Hepatocyte (in vitro differentiated cells): ENCODE data around the gene FAM107A. TPM values are rescaled to one million over a fixed set of nuclear protein-coding genes. Genes with fewer than 3 reads are reported as not detected.

Experiments
- DNase-seq: peaks from one replicate; pipeline ENCODE4 v3.0.0-alpha.2; 2016; ENCODE audit warnings: low spot score
- H2AFZ ChIP-seq: fragments of 200-600 bp; sonication (generic); 2 replicates; pipeline ENCODE4 v1.6.0; 2016; ENCODE audit warnings: antibody characterized with exemption, mild to moderate bottlenecking
- H3K27ac ChIP-seq: fragments of 200-600 bp; sonication (generic); 2 replicates; pipeline ENCODE4 v1.5.1; 2016; ENCODE audit warnings: mild to moderate bottlenecking
- H3K27me3 ChIP-seq: fragments of 200-600 bp; sonication (generic); 2 replicates; pipeline ENCODE4 v1.6.1; 2016
- H3K36me3 ChIP-seq: fragments of 200-600 bp; sonication (generic); replicated peaks from 2 replicates; pipeline ENCODE4 v1.5.1; 2016; ENCODE audit warnings: low read depth; ENCODE audit not compliant: insufficient read depth
- H3K4me1 ChIP-seq: fragments of 200-600 bp; sonication (generic); 2 replicates; pipeline ENCODE4 v1.5.1; 2016; ENCODE audit warnings: mild to moderate bottlenecking, moderate library complexity; ENCODE audit not compliant: insufficient read depth
- H3K4me2 ChIP-seq: fragments of 200-600 bp; sonication (generic); 2 replicates; pipeline ENCODE4 v1.6.0; 2016
- H3K4me3 ChIP-seq: fragments of 200-600 bp; sonication (generic); 2 replicates; pipeline ENCODE4 v1.5.1; 2016; ENCODE audit warnings: mild to moderate bottlenecking
- H3K79me2 ChIP-seq: fragments of 200-600 bp; sonication (generic); 2 replicates; pipeline ENCODE4 v1.6.0; 2017; ENCODE audit warnings: mild to moderate bottlenecking
- H3K9me2 ChIP-seq: fragments of 200-600 bp; sonication (generic); replicated peaks from 2 replicates; pipeline ENCODE4 v1.6.0; 2017; ENCODE audit warnings: mild to moderate bottlenecking; ENCODE audit not compliant: insufficient read depth
- H3K9me3 ChIP-seq: fragments of 200-600 bp; sonication (generic); 2 replicates; pipeline ENCODE4 v1.5.1; 2016; ENCODE audit warnings: low read depth, mild to moderate bottlenecking
- H4K20me1 ChIP-seq: fragments of 200-600 bp; sonication (generic); 2 replicates; pipeline ENCODE4 v1.6.0; 2016; ENCODE audit warnings: mild to moderate bottlenecking; ENCODE audit not compliant: insufficient read depth, poor library complexity, severe bottlenecking
- CTCF ChIP-seq: fragments of 200-600 bp; sonication (generic); IDR thresholded peaks from 2 replicates; pipeline ENCODE4 v1.5.1; 2016; ENCODE audit warnings: antibody characterized with exemption, mild to moderate bottlenecking; ENCODE audit not compliant: poor library complexity
- EZH2 ChIP-seq: fragments of 200-600 bp; sonication (generic); IDR thresholded peaks from 2 replicates; pipeline ENCODE4 v1.6.1; 2016; ENCODE audit warnings: antibody characterized with exemption, mild to moderate bottlenecking, borderline replicate concordance
- EZH2phosphoT487 ChIP-seq: fragments of 200-600 bp; sonication (generic); IDR thresholded peaks from one replicate; pipeline ENCODE4 v1.6.1; 2018; ENCODE audit warnings: antibody characterized with exemption, mild to moderate bottlenecking, low read depth, moderate library complexity; ENCODE audit not compliant: unreplicated experiment, severe bottlenecking
- WGBS: methylation state at CpG from one replicate; pipeline ENCODE4 v1.1.6; 2016; ENCODE audit warnings: low lambda C conversion rate; ENCODE audit errors: missing lambda C conversion rate; 5-methylcytosine and 5-hydroxymethylcytosine counted together
- polyA plus RNA-seq: library from polyadenylated mRNA; unstranded; fragments of >200 nt; fragmentation: Nextera tagmentation; extraction: Ambion mirVana; gene quantifications from 2 replicates; pipeline ENCODE4 v1.2.1, GENCODE V29; 2016
- total RNA-seq: library from RNA; depleted of rRNA; stranded (reverse); fragments of >200 nt; gene quantifications from 2 replicates; pipeline ENCODE4 v1.2.3, GENCODE V29; 2014

FAM107A gene
- total and polyA plus RNA-seq, 2 experiments from 2014 or later, result 0.40 to 0.93 TPM

- no peak overlapping the region for H3K27ac ChIP-seq
- WGBS, result 81% methylated on average over 6 of the region's 6 CpGs
- H3K4me3 ChIP-seq, result no peak overlapping the region
- H3K36me3 ChIP-seq, result no peaks in the 10 kb centered on the region
- no peaks in the 10 kb centered on the region for H3K27me3 ChIP-seq
- no peak for TF ChIP-seq EZH2phosphoT487
- H3K9me2 ChIP-seq, result no peaks in the 10 kb centered on the region
- H3K9me3 ChIP-seq, result no peaks in the 10 kb centered on the region
- H3K79me2 ChIP-seq, result no peaks in the 10 kb centered on the region
- H2AFZ ChIP-seq, result no peak overlapping the region
- no peak overlapping the region for H3K4me2 ChIP-seq
- no peaks in the 10 kb centered on the region for H3K4me1 ChIP-seq
- DNase-seq, result no peak
- no peaks in the 10 kb centered on the region for H4K20me1 ChIP-seq
Measured at GRCh38 chr3:58597770-58598310, 20.6 kb upstream of the FAM107A start.

- Histone ChIP-seq H3K9me3 (no peaks in the 10 kb centered on the region), H3K27me3 (no peaks in the 10 kb centered on the region), H3K4me1 (no peaks in the 10 kb centered on the region), H3K9me2 (no peaks in the 10 kb centered on the region), H3K36me3 (no peaks in the 10 kb centered on the region), H3K79me2 (no peaks in the 10 kb centered on the region), H3K27ac (no peak overlapping the region), H2AFZ (no peak overlapping the region), H4K20me1 (no peaks in the 10 kb centered on the region), H3K4me2 (no peak overlapping the region), H3K4me3 (no peak overlapping the region)
- no peak for TF ChIP-seq EZH2
- TF ChIP-seq CTCF, result no peak
- TF ChIP-seq EZH2phosphoT487, result no peak
- 61% methylated on average over 4 of the region's 4 CpGs for WGBS
- no peak for DNase-seq
Measured at GRCh38 chr3:58596834-58597518, 19.8 kb upstream of the FAM107A start.

GRCh38 chr3:58594117-58594516, 16.9 kb upstream of the FAM107A start:
- H3K4me3 ChIP-seq, result no peak overlapping the region
- no peak overlapping the region for H3K27ac ChIP-seq
- H3K79me2 ChIP-seq, result no peaks in the 10 kb centered on the region
- H3K4me2 ChIP-seq, result no peak overlapping the region
- no peaks in the 10 kb centered on the region for H4K20me1 ChIP-seq
- no peaks in the 10 kb centered on the region for H3K9me2 ChIP-seq
- no peak for DNase-seq
- TF ChIP-seq EZH2phosphoT487 (no peak), CTCF (no peak), EZH2 (no peak)
- H2AFZ ChIP-seq, result no peak overlapping the region
- H3K4me1 ChIP-seq, result no peaks in the 10 kb centered on the region
- H3K27me3 ChIP-seq, result no peaks in the 10 kb centered on the region
- H3K36me3 ChIP-seq, result no peaks in the 10 kb centered on the region
- WGBS, result 80% methylated on average over 5 of the region's 5 CpGs
- no peaks in the 10 kb centered on the region for H3K9me3 ChIP-seq
